Measurements from ENCODE around the gene AVPR2.

Gene AVPR2

GRCh38 chrX:153948002-153948466 lies 43.6 kb downstream of the AVPR2 start:
- no peak for ATAC-seq
- TF ChIP-seq ZC3H10 (CRISPR knock-in tag; IDR thresholded peaks at IDR 0.05) (no peak), TSHZ2 (CRISPR knock-in tag; IDR thresholded peaks at IDR 0.05) (no peak), ESRRG (CRISPR knock-in tag; IDR thresholded peaks at IDR 0.05) (no peak), RARB (CRISPR knock-in tag; IDR thresholded peaks at IDR 0.05) (no peak), CSDC2 (CRISPR knock-in tag; IDR thresholded peaks at IDR 0.05) (no peak), GLIS3 (CRISPR knock-in tag; IDR thresholded peaks at IDR 0.05) (no peak), TOX (CRISPR knock-in tag; IDR thresholded peaks at IDR 0.05; ENCODE audit: borderline replicate concordance) (no peak), PATZ1 (CRISPR knock-in tag; IDR thresholded peaks at IDR 0.05; ENCODE audit: borderline replicate concordance) (no peak), POU6F1 (CRISPR knock-in tag; IDR thresholded peaks at IDR 0.05; ENCODE audit: borderline replicate concordance, low read depth) (no peak), PPARA (CRISPR knock-in tag; IDR thresholded peaks at IDR 0.05; ENCODE audit: borderline replicate concordance) (no peak), ZNF565 (CRISPR knock-in tag; conservative IDR thresholded peaks at IDR 0.05; ENCODE audit: low read depth) (no peak), ZFP3 (CRISPR knock-in tag; IDR thresholded peaks at IDR 0.05) (no peak)

GRCh38 chrX:153948847-153949805 lies 44.7 kb downstream of the AVPR2 start:
- no peak for ATAC-seq
- TF ChIP-seq CSDC2 (CRISPR knock-in tag; IDR thresholded peaks at IDR 0.05) (no peak), OSR1 (CRISPR knock-in tag; IDR thresholded peaks at IDR 0.05) (no peak), BACH2 (CRISPR knock-in tag; IDR thresholded peaks at IDR 0.05; ENCODE audit: borderline replicate concordance) (no peak), GLIS3 (CRISPR knock-in tag; IDR thresholded peaks at IDR 0.05) (no peak), ZNF565 (CRISPR knock-in tag; conservative IDR thresholded peaks at IDR 0.05; ENCODE audit: low read depth) (no peak), ZFP3 (CRISPR knock-in tag; IDR thresholded peaks at IDR 0.05) (no peak), ZFP30 (CRISPR knock-in tag; IDR thresholded peaks at IDR 0.05) (no peak), PATZ1 (CRISPR knock-in tag; IDR thresholded peaks at IDR 0.05; ENCODE audit: borderline replicate concordance) (no peak), ISL1 (CRISPR knock-in tag; IDR thresholded peaks at IDR 0.05) (no peak), ZNF8 (CRISPR knock-in tag; IDR thresholded peaks at IDR 0.05) (no peak), ARNTL (CRISPR knock-in tag; IDR thresholded peaks at IDR 0.05; ENCODE audit: borderline replicate concordance, low read depth) (no peak), POU6F1 (CRISPR knock-in tag; IDR thresholded peaks at IDR 0.05; ENCODE audit: borderline replicate concordance, low read depth) (no peak)

GRCh38 chrX:153950127-153950526 lies 45.7 kb downstream of the AVPR2 start:
- TF ChIP-seq ZNF70 (CRISPR knock-in tag; IDR thresholded peaks at IDR 0.05) = no peak
- no peak for ATAC-seq
